ENCODE measurements around the gene UMAD1. TPM values are rescaled to one million over a fixed set of nuclear protein-coding genes. Genes with fewer than 3 reads are reported as not detected.

The UMAD1 gene
- total RNA-seq, 4 donors from 2014 or later: 39.4 to 46.4 (median 44.0) TPM

- Histone ChIP-seq H3K27ac (peak overlapping the region; percentile 69 to 93 (median 85)), H3K9me3 (no peaks in the 10 kb centered on the region), H3K4me1 (peaks cover 36 to 51% of the 10 kb centered on the region in 2 donors), H3K4me3 (replicated peaks in 1 of 3) (no peak overlapping the region), H3K36me3 (no peaks in the 10 kb centered on the region), H3K27me3 (no peaks in the 10 kb centered on the region)
- WGBS, 2 donors: 49 to 63% methylated on average over 5 of the region's 5 CpGs
- intact Hi-C loops (cut with DNase I): no loop called here
- TF ChIP-seq POLR2A (IDR thresholded peaks at IDR 0.05) (no peak), CTCF (IDR thresholded peaks at IDR 0.05) (no peak)
- DNase-seq: peak in 1 of 2 donors; percentile 13
These were observed 54.7 kb downstream of the UMAD1 start for GRCh38 chr7:7695111-7695817.

DNA sequence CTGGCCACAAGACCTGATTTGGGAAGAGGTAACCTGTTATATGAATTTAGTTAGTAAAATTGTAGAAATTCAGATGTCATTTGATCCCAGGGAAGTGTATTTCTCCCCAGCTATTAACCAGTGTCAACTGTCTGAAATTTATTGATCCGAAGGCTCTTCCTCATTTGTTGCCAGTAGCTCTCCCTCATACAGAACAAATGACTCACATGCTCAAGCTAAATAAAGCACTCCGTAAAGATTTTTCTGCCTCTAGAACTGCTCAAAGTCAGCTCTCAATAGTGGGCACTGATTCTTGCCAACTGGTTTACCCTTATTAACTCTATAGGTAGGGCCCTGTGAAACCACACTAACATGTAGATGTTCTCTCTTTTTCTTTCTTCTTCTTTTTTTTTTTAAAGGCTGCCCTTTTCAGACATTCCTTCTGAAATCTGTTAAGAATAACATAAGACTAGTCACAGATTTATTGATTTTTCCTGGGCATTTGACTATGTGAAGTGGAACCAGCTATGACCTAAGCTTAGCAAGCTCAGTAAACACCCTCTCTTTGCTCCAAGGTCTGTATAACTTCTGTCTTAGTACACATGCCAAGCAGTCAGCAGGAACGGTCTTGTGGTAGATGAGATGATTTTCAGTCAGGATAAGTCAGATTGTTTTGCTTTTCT lies 56.0 kb downstream of the UMAD1 start:
- Histone ChIP-seq H3K27me3 (no peaks in the 10 kb centered on the region), H3K4me1 (peaks cover 36 to 51% of the 10 kb centered on the region in 2 donors), H3K36me3 (no peaks in the 10 kb centered on the region), H3K4me3 (replicated peaks in 1 of 3) (no peak overlapping the region), H3K9me3 (no peaks in the 10 kb centered on the region), H3K27ac (peak overlapping the region; percentile 69 to 93 (median 85))
- peak; percentile 42 to 44 for DNase-seq
- TF ChIP-seq CTCF (IDR thresholded peaks at IDR 0.05) (no peak), POLR2A (IDR thresholded peaks at IDR 0.05) (peak in 1 of 2 donors; percentile 61)
- intact Hi-C loops (cut with DNase I): no loop called here
- WGBS, 2 donors: 46 to 49% methylated on average over 3 of the region's 3 CpGs

GRCh38 chr7:7698930-7699329 lies 58.4 kb downstream of the UMAD1 start:
- no peak overlapping the region for H3K4me3 ChIP-seq (replicated peaks in 1 of 3)
- intact Hi-C loops (cut with DNase I): no loop called here
- peak overlapping the region; percentile 69 to 93 (median 85) for H3K27ac ChIP-seq
- no peaks in the 10 kb centered on the region for H3K27me3 ChIP-seq
- no peak for TF ChIP-seq CTCF (IDR thresholded peaks at IDR 0.05)
- TF ChIP-seq POLR2A (IDR thresholded peaks at IDR 0.05): no peak
- H3K9me3 ChIP-seq: no peaks in the 10 kb centered on the region
- no peaks in the 10 kb centered on the region for H3K36me3 ChIP-seq
- peaks cover 36 to 64% of the 10 kb centered on the region in 2 donors for H3K4me1 ChIP-seq
- DNase-seq: peak; percentile 50 to 54
- 22 to 45% methylated on average over 2 of the region's 2 CpGs for WGBS, 2 donors

DNA sequence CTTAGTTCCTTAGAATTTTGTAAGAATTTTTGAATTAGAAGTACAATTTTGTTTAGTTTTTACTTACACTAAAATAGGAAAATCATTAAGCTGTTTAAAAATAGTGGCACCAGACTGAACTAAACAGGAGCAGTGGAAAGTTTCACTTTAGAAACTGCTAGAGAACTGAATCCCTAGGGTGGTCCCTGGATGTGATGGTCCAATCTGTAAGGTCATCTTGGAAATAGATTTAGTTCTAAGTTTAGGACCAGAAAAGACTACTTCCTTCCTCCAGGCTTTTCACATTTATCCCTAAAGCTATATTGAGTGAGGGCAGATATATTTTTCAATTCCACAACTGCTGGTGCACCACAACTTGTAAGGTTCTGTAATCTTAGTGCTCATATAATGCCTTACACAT lies 58.8 kb downstream of the UMAD1 start:
- Histone ChIP-seq H3K4me3 (replicated peaks in 1 of 3) (no peak overlapping the region), H3K27me3 (no peaks in the 10 kb centered on the region), H3K36me3 (no peaks in the 10 kb centered on the region), H3K9me3 (no peaks in the 10 kb centered on the region), H3K27ac (peak overlapping the region; percentile 69 to 93 (median 85)), H3K4me1 (peaks cover 36 to 64% of the 10 kb centered on the region in 2 donors)
- intact Hi-C loops (cut with DNase I): no loop called here
- DNase-seq: no peak
- no peak for TF ChIP-seq POLR2A (IDR thresholded peaks at IDR 0.05)
- no peak for TF ChIP-seq CTCF (IDR thresholded peaks at IDR 0.05)

GRCh38 chr7:7699970-7700369 lies 59.4 kb downstream of the UMAD1 start:
- intact Hi-C loops (cut with DNase I): no loop called here
- peak overlapping the region; percentile 69 to 93 (median 85) for H3K27ac ChIP-seq
- no peak for TF ChIP-seq POLR2A (IDR thresholded peaks at IDR 0.05)
- TF ChIP-seq CTCF (IDR thresholded peaks at IDR 0.05): no peak
- H3K27me3 ChIP-seq: no peaks in the 10 kb centered on the region
- no peaks in the 10 kb centered on the region for H3K36me3 ChIP-seq
- no peak overlapping the region for H3K4me3 ChIP-seq (replicated peaks in 1 of 3)
- DNase-seq: no peak
- H3K4me1 ChIP-seq: peaks cover 33 to 61% of the 10 kb centered on the region in 2 donors
- H3K9me3 ChIP-seq: no peaks in the 10 kb centered on the region

Data from thyroid gland (tissue), 4 donors.